HL-60 (cell line): ENCODE data around the gene PTPRG.

Source experiments
- DNase-seq, 2 experiments: peaks; one replicate each; pipeline ENCODE4 v3.0.0-alpha.2; 2010 to 2020; ENCODE audit warnings: low read depth in 1 of 2, low spot score in 1 of 2
- H3K27ac ChIP-seq: fragments of 250-450 bp; sonication (Bioruptor Pico); replicated peaks from 2 replicates; pipeline ENCODE4 v1.5.1; 2020; ENCODE audit warnings: mild to moderate bottlenecking, moderate library complexity
- H3K27me3 ChIP-seq: fragments of 250-450 bp; sonication (Bioruptor Pico); 2 replicates; pipeline ENCODE4 v1.5.1; 2021; ENCODE audit warnings: mild to moderate bottlenecking, moderate library complexity; ENCODE audit not compliant: insufficient read depth, poor library complexity, severe bottlenecking
- H3K4me3 ChIP-seq: replicated peaks from 2 replicates; pipeline ENCODE4 v1.5.1; 2011; ENCODE audit warnings: mild to moderate bottlenecking, control low read depth, low read length; ENCODE audit not compliant: insufficient read depth
- GABPA ChIP-seq: IDR thresholded peaks from 2 replicates; pipeline ENCODE4 v1.6.1; 2012; ENCODE audit warnings: low read depth
- POLR2AphosphoS5 ChIP-seq: IDR thresholded peaks from 2 replicates; pipeline ENCODE4 v1.6.1; 2012; ENCODE audit warnings: low read depth
- SPI1 ChIP-seq: IDR thresholded peaks from 2 replicates; pipeline ENCODE4 v1.6.1; 2012; ENCODE audit warnings: low read depth, mild to moderate bottlenecking, borderline replicate concordance
- TF ChIP-seq, protein P1 (sequence below): IDR thresholded peaks from one replicate; pipeline ENCODE4 v1.5.1; 2011; ENCODE audit warnings: low read length, control low read depth, inconsistent platforms; ENCODE audit not compliant: insufficient read depth
- TF ChIP-seq, protein P2 (sequence below): IDR thresholded peaks from 2 replicates; pipeline ENCODE4 v1.6.1; 2012; ENCODE audit warnings: low read depth; ENCODE audit not compliant: insufficient replicate concordance

PTPRG gene

DNA sequence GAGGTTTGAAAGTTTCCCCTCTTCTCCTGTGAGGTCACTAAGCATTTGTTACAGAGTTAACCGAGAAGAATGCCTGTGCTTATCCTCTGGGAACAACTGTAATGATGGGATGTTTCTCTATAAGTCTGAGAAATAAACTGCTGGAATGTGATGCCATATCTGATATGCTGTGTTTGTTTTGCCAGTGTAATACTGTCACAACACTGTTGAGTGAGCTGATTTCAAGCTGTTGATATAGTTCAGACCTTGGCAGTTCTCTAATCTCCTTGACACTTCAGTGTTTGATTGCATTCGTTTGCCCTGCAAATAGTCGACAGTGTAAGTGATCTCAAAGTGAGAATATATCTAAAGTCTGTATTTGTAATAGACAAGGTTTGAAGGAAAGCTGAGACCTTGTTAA is 73.3 kb downstream of the PTPRG start:
- Histone ChIP-seq H3K27ac (no peak overlapping the region), H3K27me3 (no peaks in the 10 kb centered on the region), H3K4me3 (no peak overlapping the region)
- no peak for DNase-seq
- TF ChIP-seq, protein P1, sequence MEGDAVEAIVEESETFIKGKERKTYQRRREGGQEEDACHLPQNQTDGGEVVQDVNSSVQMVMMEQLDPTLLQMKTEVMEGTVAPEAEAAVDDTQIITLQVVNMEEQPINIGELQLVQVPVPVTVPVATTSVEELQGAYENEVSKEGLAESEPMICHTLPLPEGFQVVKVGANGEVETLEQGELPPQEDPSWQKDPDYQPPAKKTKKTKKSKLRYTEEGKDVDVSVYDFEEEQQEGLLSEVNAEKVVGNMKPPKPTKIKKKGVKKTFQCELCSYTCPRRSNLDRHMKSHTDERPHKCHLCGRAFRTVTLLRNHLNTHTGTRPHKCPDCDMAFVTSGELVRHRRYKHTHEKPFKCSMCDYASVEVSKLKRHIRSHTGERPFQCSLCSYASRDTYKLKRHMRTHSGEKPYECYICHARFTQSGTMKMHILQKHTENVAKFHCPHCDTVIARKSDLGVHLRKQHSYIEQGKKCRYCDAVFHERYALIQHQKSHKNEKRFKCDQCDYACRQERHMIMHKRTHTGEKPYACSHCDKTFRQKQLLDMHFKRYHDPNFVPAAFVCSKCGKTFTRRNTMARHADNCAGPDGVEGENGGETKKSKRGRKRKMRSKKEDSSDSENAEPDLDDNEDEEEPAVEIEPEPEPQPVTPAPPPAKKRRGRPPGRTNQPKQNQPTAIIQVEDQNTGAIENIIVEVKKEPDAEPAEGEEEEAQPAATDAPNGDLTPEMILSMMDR = no peak
- TF ChIP-seq, protein P2, sequence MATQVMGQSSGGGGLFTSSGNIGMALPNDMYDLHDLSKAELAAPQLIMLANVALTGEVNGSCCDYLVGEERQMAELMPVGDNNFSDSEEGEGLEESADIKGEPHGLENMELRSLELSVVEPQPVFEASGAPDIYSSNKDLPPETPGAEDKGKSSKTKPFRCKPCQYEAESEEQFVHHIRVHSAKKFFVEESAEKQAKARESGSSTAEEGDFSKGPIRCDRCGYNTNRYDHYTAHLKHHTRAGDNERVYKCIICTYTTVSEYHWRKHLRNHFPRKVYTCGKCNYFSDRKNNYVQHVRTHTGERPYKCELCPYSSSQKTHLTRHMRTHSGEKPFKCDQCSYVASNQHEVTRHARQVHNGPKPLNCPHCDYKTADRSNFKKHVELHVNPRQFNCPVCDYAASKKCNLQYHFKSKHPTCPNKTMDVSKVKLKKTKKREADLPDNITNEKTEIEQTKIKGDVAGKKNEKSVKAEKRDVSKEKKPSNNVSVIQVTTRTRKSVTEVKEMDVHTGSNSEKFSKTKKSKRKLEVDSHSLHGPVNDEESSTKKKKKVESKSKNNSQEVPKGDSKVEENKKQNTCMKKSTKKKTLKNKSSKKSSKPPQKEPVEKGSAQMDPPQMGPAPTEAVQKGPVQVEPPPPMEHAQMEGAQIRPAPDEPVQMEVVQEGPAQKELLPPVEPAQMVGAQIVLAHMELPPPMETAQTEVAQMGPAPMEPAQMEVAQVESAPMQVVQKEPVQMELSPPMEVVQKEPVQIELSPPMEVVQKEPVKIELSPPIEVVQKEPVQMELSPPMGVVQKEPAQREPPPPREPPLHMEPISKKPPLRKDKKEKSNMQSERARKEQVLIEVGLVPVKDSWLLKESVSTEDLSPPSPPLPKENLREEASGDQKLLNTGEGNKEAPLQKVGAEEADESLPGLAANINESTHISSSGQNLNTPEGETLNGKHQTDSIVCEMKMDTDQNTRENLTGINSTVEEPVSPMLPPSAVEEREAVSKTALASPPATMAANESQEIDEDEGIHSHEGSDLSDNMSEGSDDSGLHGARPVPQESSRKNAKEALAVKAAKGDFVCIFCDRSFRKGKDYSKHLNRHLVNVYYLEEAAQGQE = no peak
- TF ChIP-seq POLR2AphosphoS5 (no peak), GABPA (no peak), SPI1 (no peak)

DNA sequence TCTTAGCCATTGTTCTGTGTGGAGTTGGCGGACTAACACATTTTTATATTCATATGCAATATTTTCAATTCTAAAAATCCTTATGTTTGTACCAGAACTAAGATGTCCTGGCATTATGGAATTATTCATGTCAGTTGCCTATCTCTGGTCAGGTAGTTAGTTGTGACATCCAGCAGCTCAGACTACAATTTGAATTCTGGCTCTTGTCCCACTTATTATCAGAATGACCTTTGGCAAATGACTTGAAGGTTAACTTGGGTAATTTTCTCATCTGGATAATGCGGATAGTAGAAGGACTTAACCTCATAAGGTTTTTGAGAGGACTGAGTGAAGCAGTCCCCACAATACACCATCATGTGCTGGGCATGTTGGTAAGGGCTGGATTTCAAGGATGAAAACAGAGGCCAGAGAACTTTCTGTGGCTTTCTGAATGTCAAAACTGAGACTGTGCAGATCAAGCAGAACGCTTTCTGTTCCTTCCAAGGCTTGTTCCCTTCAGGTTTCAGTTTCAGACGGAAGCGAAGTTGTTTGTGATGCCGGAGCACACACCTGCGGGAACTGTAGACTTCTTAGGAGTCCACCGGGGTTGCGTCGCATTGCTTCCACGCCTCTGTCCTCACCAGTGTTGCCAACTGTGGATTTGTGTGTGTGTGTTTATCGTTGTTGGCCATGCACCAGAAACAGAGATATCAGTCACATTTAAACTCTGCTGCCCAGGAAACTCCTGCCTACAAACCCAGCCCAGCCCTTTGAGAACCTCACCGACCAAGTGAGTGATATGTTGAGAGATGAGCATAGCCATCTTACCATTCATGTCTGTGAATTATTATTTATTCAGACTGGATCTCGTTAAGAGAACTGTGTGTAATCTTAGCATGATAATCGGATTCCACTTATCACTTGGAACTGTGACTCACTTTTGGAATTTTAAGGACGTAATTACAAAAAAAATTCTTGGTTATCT is 76.0 kb downstream of the PTPRG start:
- TF ChIP-seq POLR2AphosphoS5 = no peak
- TF ChIP-seq SPI1 = no peak
- TF ChIP-seq GABPA = no peak
- TF ChIP-seq, protein P2 = no peak
- TF ChIP-seq, protein P1 = no peak
- no peaks in the 10 kb centered on the region for H3K27me3 ChIP-seq
- H3K4me3 ChIP-seq = no peak overlapping the region
- DNase-seq = no peak
- H3K27ac ChIP-seq = no peak overlapping the region

DNA sequence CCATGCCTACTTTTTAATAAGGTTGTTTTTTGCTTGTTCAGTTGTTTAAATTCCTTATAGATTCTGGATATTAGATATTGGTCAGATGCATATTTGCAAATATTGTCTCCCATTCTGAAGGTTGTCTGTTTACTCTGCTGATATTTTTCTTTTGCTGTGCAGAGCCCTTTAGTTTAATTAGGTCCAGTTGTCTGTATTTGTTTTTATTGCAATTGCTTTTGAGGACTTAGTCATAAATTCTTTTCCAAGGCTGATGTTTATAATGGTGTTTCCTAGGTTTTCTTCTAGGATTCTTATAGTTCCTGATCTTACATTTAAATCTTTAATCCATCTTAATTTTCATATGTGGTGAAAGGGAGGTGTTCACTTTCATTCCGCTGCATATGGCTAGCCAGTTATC is 77.4 kb downstream of the PTPRG start:
- Histone ChIP-seq H3K27me3 (no peaks in the 10 kb centered on the region), H3K4me3 (no peak overlapping the region), H3K27ac (no peak overlapping the region)
- TF ChIP-seq GABPA (no peak), POLR2AphosphoS5 (no peak), SPI1 (no peak)
- TF ChIP-seq, protein P1 = no peak
- TF ChIP-seq, protein P2 = no peak
- no peak for DNase-seq
